ENCODE data around the gene HS2ST1.
"Not testable (repeated sequence)": the region's sequence is repeated elsewhere in the genome, so short reads cannot be mapped to it uniquely, and the experiment has no call there.

HS2ST1 gene

GRCh38 chr1:87017998-87018672, 103.7 kb downstream of the HS2ST1 start:
- H3K9me3 ChIP-seq (ENCODE audit: control insufficient read depth, low read length): no peaks in the 10 kb centered on the region
- no peaks in the 10 kb centered on the region for H3K36me3 ChIP-seq (ENCODE audit: control insufficient read depth, insufficient read depth, low read length)
- H3K79me2 ChIP-seq: no peaks in the 10 kb centered on the region
- no peak overlapping the region for H3K9ac ChIP-seq
- no peak overlapping the region for H2AFZ ChIP-seq
- H3K4me3 ChIP-seq (ENCODE audit: low read depth, low read length): no peak overlapping the region
- no peaks in the 10 kb centered on the region for H3K27me3 ChIP-seq (ENCODE audit: control insufficient read depth, insufficient read depth, low read length)
- no peak overlapping the region for H3K27ac ChIP-seq
- H3K4me1 ChIP-seq: no peaks in the 10 kb centered on the region
- no peak overlapping the region for H3K4me2 ChIP-seq (ENCODE audit: low read length)
- no peak for TF ChIP-seq CTCF (IDR thresholded peaks at IDR 0.05)

GRCh38 chr1:87023326-87023725, 108.9 kb downstream of the HS2ST1 start:
- H3K4me2 ChIP-seq (ENCODE audit: low read length): no peak overlapping the region
- TF ChIP-seq CTCF (IDR thresholded peaks at IDR 0.05): no peak
- H3K9me3 ChIP-seq (ENCODE audit: control insufficient read depth, low read length): no peaks in the 10 kb centered on the region
- no peaks in the 10 kb centered on the region for H3K27me3 ChIP-seq (ENCODE audit: control insufficient read depth, insufficient read depth, low read length)
- no peak overlapping the region for H3K4me3 ChIP-seq (ENCODE audit: low read depth, low read length)
- H3K27ac ChIP-seq: no peak overlapping the region
- H3K9ac ChIP-seq: no peak overlapping the region
- H3K36me3 ChIP-seq (ENCODE audit: control insufficient read depth, insufficient read depth, low read length): no peaks in the 10 kb centered on the region
- H3K79me2 ChIP-seq: no peaks in the 10 kb centered on the region
- no peak overlapping the region for H2AFZ ChIP-seq
- no peaks in the 10 kb centered on the region for H3K4me1 ChIP-seq

GRCh38 chr1:87024936-87025540, 110.6 kb downstream of the HS2ST1 start:
- Histone ChIP-seq H3K9me3 (ENCODE audit: control insufficient read depth, low read length) (no peaks in the 10 kb centered on the region), H3K36me3 (ENCODE audit: control insufficient read depth, insufficient read depth, low read length) (no peaks in the 10 kb centered on the region), H3K27me3 (ENCODE audit: control insufficient read depth, insufficient read depth, low read length) (no peaks in the 10 kb centered on the region), H3K4me3 (ENCODE audit: low read depth, low read length) (no peak overlapping the region), H3K9ac (no peak overlapping the region), H3K79me2 (no peaks in the 10 kb centered on the region), H2AFZ (no peak overlapping the region), H3K27ac (no peak overlapping the region), H3K4me2 (ENCODE audit: low read length) (no peak overlapping the region), H3K4me1 (no peaks in the 10 kb centered on the region)
- peak; percentile 32 for TF ChIP-seq CTCF (IDR thresholded peaks at IDR 0.05)

GRCh38 chr1:87027561-87027960, 113.1 kb downstream of the HS2ST1 start:
- H2AFZ ChIP-seq; H3K36me3 ChIP-seq (ENCODE audit: control insufficient read depth, insufficient read depth, low read length); H3K4me1 ChIP-seq; H3K27ac ChIP-seq; H3K79me2 ChIP-seq; H3K4me3 ChIP-seq (ENCODE audit: low read depth, low read length); H3K4me2 ChIP-seq (ENCODE audit: low read length); H3K9ac ChIP-seq; H3K9me3 ChIP-seq (ENCODE audit: control insufficient read depth, low read length); H3K27me3 ChIP-seq (ENCODE audit: control insufficient read depth, insufficient read depth, low read length): not testable (repeated sequence)

- H2AFZ ChIP-seq: no peak overlapping the region
- no peaks in the 10 kb centered on the region for H3K79me2 ChIP-seq
- no peak for TF ChIP-seq CTCF (IDR thresholded peaks at IDR 0.05)
- no peaks in the 10 kb centered on the region for H3K36me3 ChIP-seq (ENCODE audit: control insufficient read depth, insufficient read depth, low read length)
- H3K4me1 ChIP-seq: no peaks in the 10 kb centered on the region
- H3K27me3 ChIP-seq (ENCODE audit: control insufficient read depth, insufficient read depth, low read length): no peaks in the 10 kb centered on the region
- no peak overlapping the region for H3K4me2 ChIP-seq (ENCODE audit: low read length)
- H3K9ac ChIP-seq: no peak overlapping the region
- no peak overlapping the region for H3K27ac ChIP-seq
- H3K4me3 ChIP-seq (ENCODE audit: low read depth, low read length): no peak overlapping the region
- no peaks in the 10 kb centered on the region for H3K9me3 ChIP-seq (ENCODE audit: control insufficient read depth, low read length)
Observed at GRCh38 chr1:87028576-87028975, 114.1 kb downstream of the HS2ST1 start.
